C1 segment of cervical spinal cord (tissue), 14 donors: ENCODE measurements around the gene HOXD8.

Experiments
- DNase-seq, 14 donors: peaks; one replicate each; lab custom pipeline; 2025; lab: John Stamatoyannopoulos, UW

HOXD8 gene

DNA sequence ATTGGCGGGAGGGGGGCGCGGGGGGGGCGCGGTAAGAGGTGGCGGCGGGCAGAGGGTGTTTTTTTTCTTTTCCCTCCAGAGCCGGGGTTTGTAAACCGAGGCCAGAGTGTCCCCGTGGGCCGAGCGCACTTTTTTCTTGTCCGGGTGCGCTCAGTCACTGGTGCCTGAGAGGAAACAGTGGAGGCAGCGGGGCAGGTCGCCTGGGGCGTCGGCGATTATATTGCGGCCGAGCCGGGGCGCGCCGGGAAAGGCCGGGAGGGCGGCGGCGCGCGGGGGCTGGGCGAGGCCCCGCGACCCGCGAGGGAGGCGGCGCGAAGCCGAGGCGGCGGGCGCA is 275 bp downstream of the HOXD8 start:
- DNase-seq: peak in 2 of 14 donors; percentile 42 to 57

- peak in 2 of 14 donors; percentile 8 to 57 for DNase-seq
Measured at GRCh38 chr2:176130147-176130956, 847 bp downstream of the HOXD8 start.

DNA sequence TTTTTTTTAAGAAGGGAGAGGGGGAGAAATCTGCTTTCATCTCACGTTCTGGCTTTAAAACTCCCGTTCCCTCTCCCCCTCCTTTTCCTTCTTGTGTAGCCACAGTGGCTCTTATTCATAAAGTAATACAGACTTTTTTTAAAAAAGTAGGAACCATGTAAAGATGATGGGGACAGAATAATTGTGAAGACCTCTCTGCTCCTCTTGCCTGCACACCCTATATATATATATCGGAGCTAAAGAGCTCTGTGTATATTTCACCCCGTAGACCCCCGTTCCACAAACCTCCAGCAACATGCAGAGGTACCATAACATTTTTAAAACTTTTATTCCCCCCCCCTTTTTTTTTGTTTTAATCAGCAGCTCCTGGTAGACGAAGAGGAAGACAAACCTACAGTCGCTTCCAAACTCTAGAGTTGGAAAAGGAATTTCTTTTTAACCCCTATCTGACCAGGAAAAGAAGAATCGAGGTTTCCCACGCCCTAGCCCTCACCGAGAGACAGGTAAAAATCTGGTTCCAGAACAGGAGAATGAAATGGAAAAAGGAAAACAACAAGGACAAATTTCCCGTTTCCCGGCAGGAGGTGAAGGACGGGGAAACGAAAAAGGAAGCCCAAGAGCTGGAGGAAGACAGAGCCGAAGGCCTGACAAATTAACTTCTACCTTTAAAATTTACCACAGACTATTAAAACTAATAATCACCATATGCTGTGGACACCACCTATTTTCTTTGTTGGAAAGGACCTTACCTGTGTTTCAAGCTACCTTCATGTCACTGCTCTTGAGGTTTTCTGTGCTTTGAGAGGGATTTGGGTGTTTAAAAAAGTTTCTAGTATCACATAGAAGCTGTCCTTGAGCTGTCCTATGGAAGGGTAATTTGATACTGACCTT is 1.7 kb downstream of the HOXD8 start:
- DNase-seq: no peak

- no peak for DNase-seq
Measured at GRCh38 chr2:176131848-176132158, 2.3 kb downstream of the HOXD8 start.

GRCh38 chr2:176132205-176133171 is 3.0 kb downstream of the HOXD8 start:
- no peak for DNase-seq

- DNase-seq: peak in 1 of 14 donors; percentile 13
Measured at GRCh38 chr2:176133389-176133788, 3.9 kb downstream of the HOXD8 start.

DNA sequence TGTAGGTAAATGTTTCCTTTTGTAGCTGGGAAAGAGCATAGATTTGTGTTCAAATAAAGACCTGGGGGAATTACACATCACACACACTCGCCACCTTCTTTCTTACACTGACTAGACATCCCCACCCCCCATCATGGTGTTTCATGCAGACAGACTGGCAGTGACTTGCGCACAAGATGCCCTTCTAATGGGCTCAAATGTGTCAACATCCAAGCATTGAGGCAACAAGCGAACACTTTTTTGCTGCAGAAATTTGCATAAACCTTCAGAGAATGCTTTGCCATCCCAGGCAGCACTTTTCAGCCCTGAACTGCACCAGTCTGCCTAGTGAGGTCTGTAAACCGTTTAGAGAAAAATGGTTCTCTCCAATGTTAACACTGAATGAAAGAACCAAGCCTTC is 4.5 kb downstream of the HOXD8 start:
- no peak for DNase-seq

GRCh38 chr2:176135035-176135440 is 5.5 kb downstream of the HOXD8 start:
- no peak for DNase-seq

DNA sequence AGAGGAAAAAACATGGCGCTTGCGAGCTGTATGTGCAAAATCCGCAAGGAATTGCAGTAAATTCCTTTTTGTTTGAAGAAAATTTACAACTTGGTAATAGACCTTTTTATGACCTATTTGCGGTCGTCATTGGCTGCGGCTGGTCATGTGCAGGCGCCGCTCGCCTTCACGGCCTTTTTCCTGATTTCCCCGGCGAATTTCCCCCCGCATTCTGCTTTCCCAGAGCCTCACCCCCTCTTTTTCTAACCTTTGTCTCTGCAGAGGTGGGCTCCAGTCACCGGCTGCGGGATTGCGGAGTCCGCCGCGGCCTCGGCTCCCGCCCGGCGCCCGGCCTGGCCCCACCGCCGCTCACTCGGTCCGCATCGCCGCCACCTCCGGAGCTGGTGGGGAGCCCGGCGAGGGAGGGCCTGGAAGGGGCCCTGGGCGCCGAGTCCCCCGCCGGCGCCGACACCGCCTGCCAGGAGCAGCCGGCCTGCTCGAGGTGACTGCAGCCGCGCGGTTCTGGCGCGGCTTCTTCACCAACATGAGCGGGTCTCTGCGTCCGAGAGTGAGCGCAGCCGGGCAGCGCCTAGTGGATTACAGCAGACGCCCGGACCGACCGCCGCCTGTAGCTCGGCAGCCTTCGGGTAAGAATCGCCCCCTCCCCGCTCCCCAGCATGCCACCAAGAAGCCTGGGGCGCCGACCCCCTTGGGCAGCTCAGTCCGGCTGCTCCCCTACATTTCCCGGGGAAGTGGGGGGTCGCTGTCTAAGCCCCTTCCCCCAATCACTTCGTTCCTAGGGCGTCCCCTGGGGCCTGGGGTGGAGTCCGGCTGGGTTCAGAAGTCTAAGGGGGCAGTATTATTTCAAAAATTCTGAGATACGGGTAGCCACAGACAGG is 7.1 kb downstream of the HOXD8 start:
- peak in 2 of 14 donors; percentile 21 to 25 for DNase-seq

DNA sequence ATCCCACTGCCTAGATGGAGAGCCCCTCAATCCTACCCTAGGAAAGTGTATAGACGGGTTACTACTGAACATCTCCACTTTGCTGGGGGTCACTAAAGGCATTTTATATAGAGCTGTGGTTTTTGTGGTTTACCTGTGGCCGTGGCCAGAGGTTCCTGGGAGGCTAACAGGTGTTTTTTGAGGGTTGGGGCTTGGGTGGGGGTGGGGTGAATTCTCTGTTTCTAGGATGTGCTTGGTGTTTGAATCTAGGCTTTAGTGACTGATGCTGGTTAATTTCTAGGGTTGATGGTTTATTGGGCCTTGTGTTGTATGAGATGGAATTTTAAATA is 7.7 kb downstream of the HOXD8 start:
- no peak for DNase-seq

- no peak for DNase-seq
Measured at GRCh38 chr2:176137906-176138305, 8.4 kb downstream of the HOXD8 start.

- DNase-seq: no peak
Measured at GRCh38 chr2:176138526-176138922, 9.0 kb downstream of the HOXD8 start.

- DNase-seq: no peak
Measured at GRCh38 chr2:176138923-176139660, 9.6 kb downstream of the HOXD8 start.

GRCh38 chr2:176139661-176140512 is 10.4 kb downstream of the HOXD8 start:
- DNase-seq: no peak

DNA sequence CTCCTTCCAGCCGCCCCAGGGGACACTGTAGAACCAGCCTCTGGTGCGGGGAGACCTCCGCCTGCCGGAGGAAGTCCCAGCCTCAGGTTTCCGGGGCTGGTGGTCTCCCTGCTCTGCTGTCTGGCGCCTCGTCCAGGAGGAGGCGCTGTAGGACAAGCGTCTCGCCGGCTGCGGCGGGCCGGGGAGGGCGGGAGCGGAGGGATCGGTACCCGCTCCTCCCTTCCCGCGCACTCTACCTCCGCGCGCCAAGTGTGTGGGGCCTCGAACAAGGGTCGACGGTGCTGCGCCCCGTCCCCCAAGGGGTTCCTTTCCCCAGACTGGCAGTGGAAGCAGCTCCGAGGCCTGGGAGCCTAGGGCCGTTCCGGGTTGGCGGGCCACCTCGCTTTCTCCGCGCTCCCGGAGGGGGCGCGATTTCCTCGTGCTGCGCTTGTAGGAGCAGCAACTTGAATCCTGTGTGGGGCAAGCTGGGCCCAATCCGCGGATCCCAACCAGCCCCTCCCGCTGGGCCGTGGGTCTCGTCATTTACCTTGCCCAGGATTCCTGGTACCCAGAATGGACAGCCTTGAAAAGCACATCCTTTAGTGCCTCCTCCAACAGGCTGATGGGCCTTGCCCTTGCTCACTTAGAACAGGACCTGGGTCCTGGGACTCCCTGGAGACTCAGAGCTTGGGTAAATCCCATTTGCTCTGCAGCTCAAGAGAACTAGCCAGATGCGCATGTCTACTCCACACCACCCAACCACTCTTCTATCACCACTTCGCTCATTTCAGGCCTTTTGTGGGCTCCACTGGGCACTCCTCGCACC is 11.2 kb downstream of the HOXD8 start:
- DNase-seq: peak in 12 of 14 donors; percentile 39 to 93 (median 80)

DNA sequence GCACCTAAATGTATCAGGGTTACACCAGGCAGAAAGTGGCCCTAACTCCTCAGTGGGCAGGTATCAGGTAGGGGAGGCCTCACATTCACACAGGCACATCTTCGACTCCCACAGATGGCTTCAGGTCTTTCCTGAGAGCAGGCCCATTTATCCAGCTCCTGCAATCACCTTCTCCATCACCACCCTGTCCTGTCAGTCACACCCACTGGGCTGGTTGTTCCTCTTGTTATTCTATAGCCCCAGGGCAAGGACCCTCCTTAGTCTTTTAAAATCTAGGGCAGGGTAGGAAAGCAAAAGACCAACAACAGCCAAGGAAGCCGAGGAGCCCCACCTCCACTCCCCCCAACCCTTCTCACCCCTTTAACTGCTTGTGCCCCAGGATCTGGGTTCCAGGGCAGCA is 12.8 kb downstream of the HOXD8 start:
- DNase-seq: no peak

GRCh38 chr2:176145085-176145969 is 15.8 kb downstream of the HOXD8 start:
- no peak for DNase-seq
